K562 (cell line): ENCODE measurements around the gene SERGEF. TPM values are rescaled to one million over a fixed set of nuclear protein-coding genes. Genes with fewer than 3 reads are reported as not detected.

ENCODE experiments used
- ATAC-seq: fragments of 200-7000 bp; cut with Tn5 transposase; 3 replicates; pipeline ENCODE4 v1.9.1; 2020; ENCODE audit warnings: moderate library complexity
- BruUV-seq: library from RNA; stranded (reverse); fragments of 400-500 nt; replicated peaks from 2 replicates; lab custom pipeline; 2021; lab: Mats Ljungman, UMichigan
- CTCF ChIA-PET: fragments of 300-600 bp; formaldehyde crosslinking; extraction: SDS; loops from one replicate; lab custom pipeline; 2021; ENCODE audit warnings: low intra/inter-chr PET ratio; lab: Yijun Ruan, JAX
- POLR2A ChIA-PET: fragments of 300-600, 350-650 bp; sonication (Branson Sonifier 250); formaldehyde crosslinking; extraction: SDS; loops from one replicate; lab custom pipeline; 2021; ENCODE audit warnings: antibody characterized with exemption, inconsistent platforms; lab: Yijun Ruan, JAX
- DNase-seq, 4 experiments: peaks; one replicate each; pipeline versions ENCODE4 v3.0.0 to v3.0.0-alpha.2; 2011 to 2018; ENCODE audit warnings: low spot score in 3 of 4, mixed read lengths in 3 of 4; ENCODE audit errors: extremely low read depth in 1 of 4
- FAIRE-seq: peaks from 2 replicates; lab custom pipeline; 2011; peaks lifted over from hg19 to GRCh38; lab: Jason Lieb, UNC
- H2AFZ ChIP-seq: 2 replicates; pipeline ENCODE4 v1.6.0; 2011; ENCODE audit warnings: low read depth, low read length, control low read depth, inconsistent platforms
- H3K27ac ChIP-seq: fragments of 200-600 bp; 3 replicates; pipeline ENCODE4 v1.8.0; 2011; ENCODE audit warnings: low read depth, mild to moderate bottlenecking, control low read depth, inconsistent platforms, low read length, moderate library complexity, mixed read lengths; ENCODE audit errors: extremely low read depth
- H3K27me3 ChIP-seq, 2 experiments: fragments of 300-600 bp in 1 of 2; 2 replicates in 1 of 2; 3 replicates in 1 of 2; pipeline versions ENCODE4 v1.6.0 to v1.8.0; 2011; ENCODE audit warnings: inconsistent platforms in 2 of 2, low read length in 2 of 2, mild to moderate bottlenecking in 1 of 2, mixed read lengths in 1 of 2, moderate library complexity in 1 of 2; ENCODE audit not compliant: control insufficient read depth in 2 of 2, insufficient read depth in 2 of 2
- H3K36me3 ChIP-seq: fragments of 300-600 bp; 3 replicates; pipeline ENCODE4 v1.8.0; 2011; ENCODE audit warnings: mild to moderate bottlenecking, low read length, inconsistent platforms; ENCODE audit not compliant: control insufficient read depth, insufficient read depth
- H3K4me1 ChIP-seq, 2 experiments: fragments of 200-600 bp in 1 of 2; replicated peaks in 1 of 2; 2 replicates in 1 of 2; 3 replicates in 1 of 2; pipeline versions ENCODE4 v1.5.1 to v1.8.0; 2011; ENCODE audit warnings: inconsistent platforms in 2 of 2, low read length in 2 of 2, mild to moderate bottlenecking in 1 of 2, mixed read lengths in 1 of 2, moderate library complexity in 1 of 2; ENCODE audit not compliant: control insufficient read depth in 2 of 2, insufficient read depth in 2 of 2
- H3K4me2 ChIP-seq: 2 replicates; pipeline ENCODE4 v1.6.1; 2011; ENCODE audit warnings: low read length, control low read depth, inconsistent platforms, mixed read lengths; ENCODE audit not compliant: insufficient read depth
- H3K4me3 ChIP-seq: fragments of 200-600 bp; sonication (generic), shearing (Covaris generic); 2 replicates; pipeline ENCODE4 v1.5.1; 2016; ENCODE audit warnings: control low read depth, inconsistent platforms
- H3K79me2 ChIP-seq: fragments of 200-600 bp; 3 replicates; pipeline ENCODE4 v1.8.0; 2011; ENCODE audit warnings: low read length, inconsistent platforms; ENCODE audit not compliant: control insufficient read depth, insufficient read depth
- H3K9ac ChIP-seq, 2 experiments: 2 replicates each; pipeline versions ENCODE4 v1.6.0 to v1.6.1; 2011; ENCODE audit warnings: low read depth in 2 of 2, low read length in 2 of 2, control low read depth in 1 of 2, inconsistent platforms in 1 of 2, mild to moderate bottlenecking in 1 of 2, mixed read lengths in 1 of 2; ENCODE audit not compliant: insufficient read depth in 1 of 2
- H3K9me1 ChIP-seq: one replicate; pipeline ENCODE4 v1.6.0; 2011; ENCODE audit warnings: inconsistent platforms, mild to moderate bottlenecking, low read length, moderate library complexity; ENCODE audit not compliant: control insufficient read depth, insufficient read depth
- H3K9me3 ChIP-seq: replicated peaks from 2 replicates; pipeline ENCODE4 v1.5.1; 2011; ENCODE audit warnings: low read depth, low read length, inconsistent platforms; ENCODE audit not compliant: control insufficient read depth, insufficient read depth
- H4K20me1 ChIP-seq: replicated peaks from 2 replicates; pipeline ENCODE4 v1.6.1; 2011; ENCODE audit warnings: low read length, inconsistent platforms, mixed read lengths; ENCODE audit not compliant: control insufficient read depth, insufficient read depth
- RERE ChIP-seq: sonication (generic); formaldehyde crosslinking; IDR thresholded peaks from 2 replicates; pipeline ENCODE4 v1.8.0; 2023; ENCODE audit warnings: missing genetic modification reagents, mild to moderate bottlenecking, borderline replicate concordance
- ZBTB40 ChIP-seq, 2 experiments: fragments of 450-650 bp in 1 of 2; sonication (generic) in 1 of 2; formaldehyde crosslinking in 1 of 2; IDR thresholded peaks; 2 replicates each; pipeline versions ENCODE4 v1.7.1 to v1.9.0; 2016 to 2022; ENCODE audit warnings: inconsistent platforms in 1 of 2, mild to moderate bottlenecking in 1 of 2, missing genetic modification reagents in 1 of 2
- WGBS: fragments of 100-300 bp; shearing (Covaris generic); methylation state at CpG from one replicate; pipeline ENCODE4 v1.1.6; 2016; ENCODE audit warnings: low coverage, mixed read lengths; ENCODE audit not compliant: insufficient coverage; ENCODE audit errors: missing lambda C conversion rate; 5-methylcytosine and 5-hydroxymethylcytosine counted together
- in situ Hi-C: fragments of 300-500 bp; cut with MboI; formaldehyde crosslinking; loops from 4 replicates; pipeline ENCODE4 v1.15.0; 2018; ENCODE audit warnings: inconsistent platforms, mixed read lengths
- intact Hi-C: fragments of 100-400 bp; cut with micrococcal nuclease; formaldehyde crosslinking; loops from 2 replicates; pipeline ENCODE4 v1.14.2; 2022
- polyA plus RNA-seq, 8 experiments: library from polyadenylated mRNA; depleted of rRNA in 4 of 8; stranded (reverse) in 5 of 8; unstranded in 3 of 8; fragments of >200 nt; fragmentation: Nextera tagmentation in 2 of 8; fragmentation: Illumina TruSeq in 1 of 8; extraction: Ambion mirVana in 2 of 8; extraction: Trizol in 1 of 8; gene quantifications; 2 replicates each; pipeline versions ENCODE4 v1.2.1 to v1.2.3, GENCODE V29; 2011 to 2014; ENCODE audit warnings: inconsistent platforms in 1 of 8, missing spikeins in 1 of 8
- total RNA-seq, 7 experiments: library from RNA; depleted of rRNA in 6 of 7; stranded (reverse); fragments of >200 nt in 6 of 7; fragmentation: Illumina TruSeq in 2 of 7; extraction: Trizol in 2 of 7; gene quantifications; 2 replicates each; pipeline versions ENCODE4 v1.2.1 to v1.2.3, GENCODE V29; 2011 to 2021; ENCODE audit warnings: low replicate concordance in 1 of 7

SERGEF gene
- total and polyA plus RNA-seq, 9 of the 15 experiments (the other 6 are each of a cell fraction or from before 2014, with no cell fraction given): 10.2 to 28.0 (median 19.9) TPM

- BruUV-seq: no TSS peak
- H3K36me3 ChIP-seq: no peaks in the 10 kb centered on the region
- no peak overlapping the region for H3K4me3 ChIP-seq
- H3K79me2 ChIP-seq: no peaks in the 10 kb centered on the region
- H3K9me3 ChIP-seq: no peaks in the 10 kb centered on the region
- DNase-seq (no peak), ATAC-seq (no peak), FAIRE-seq (no peak)
- H3K27ac ChIP-seq: no peak overlapping the region
- in situ Hi-C loops (no loop called here), intact Hi-C loops (no loop called here)
- peaks cover 5% of the 10 kb centered on the region; the same call in 1 of the 2 replicates for H4K20me1 ChIP-seq
- ChIA-PET POLR2A (interaction anchor here (0.7 kb wide), 1 partner anchor 11 kb away, joined by 3 read pairs; no protein-coding TSS in a partner anchor), CTCF (no interaction called here)
- H3K27me3 ChIP-seq: peaks cover 24 to 74% of the 10 kb centered on the region in 2 experiments; a peak in 4 of 5 replicates
- no peaks in the 10 kb centered on the region for H3K9me1 ChIP-seq
- H3K9ac ChIP-seq: no peak overlapping the region
- H2AFZ ChIP-seq: no peak overlapping the region
- 3% methylated on average over 23 of the region's 40 CpGs for WGBS
- no peak overlapping the region for H3K4me2 ChIP-seq
- H3K4me1 ChIP-seq: 0 out of 5 replicates have a peak, but pooled peaks cover 0 to 3% of the 10 kb centered on the region in 2 experiments
- TF ChIP-seq ZBTB40 (IDR thresholded peaks at IDR 0.05) (no peak), ZBTB40 (CRISPR knock-in tag; IDR thresholded peaks at IDR 0.05) (no peak), RERE (no peak)
These were observed 233.6 kb downstream of the SERGEF start for GRCh38 chr11:17778956-17779860.
